Endothelial cell of umbilical vein (primary cell): Measurements from ENCODE around the gene TRPM1. TPM values are rescaled to one million over a fixed set of nuclear protein-coding genes. Genes with fewer than 3 reads are reported as not detected.

ENCODE experiments used
- BruUV-seq: library from RNA; stranded (reverse); fragments of 400-500 nt; replicated peaks from 2 replicates; lab custom pipeline; 2021; lab: Mats Ljungman, UMichigan
- CTCF ChIA-PET: fragments of 300-600, 350-600 bp; sonication (Branson Sonifier 250); formaldehyde crosslinking; loops from one replicate; lab custom pipeline; 2021; ENCODE audit warnings: antibody characterized with exemption, inconsistent platforms; lab: Charles Lee
- POLR2A ChIA-PET: fragments of 300-600, 350-600 bp; sonication (Branson Sonifier 250); formaldehyde crosslinking; loops from one replicate; lab custom pipeline; 2021; ENCODE audit warnings: antibody characterized with exemption, inconsistent platforms; lab: Charles Lee
- DNase-seq: peaks from one replicate; pipeline ENCODE4 v3.0.0-alpha.2; 2011; ENCODE audit warnings: low read depth, low spot score
- FAIRE-seq: peaks from 2 replicates; lab custom pipeline; 2011; peaks lifted over from hg19 to GRCh38; lab: Jason Lieb, UNC
- H2AFZ ChIP-seq: 2 replicates; pipeline ENCODE4 v1.6.0; 2012; ENCODE audit warnings: low read depth, low read length, control low read depth, inconsistent platforms
- H3K27ac ChIP-seq: 2 replicates; pipeline ENCODE4 v1.5.1; 2011; ENCODE audit warnings: low read depth, mild to moderate bottlenecking, control low read depth, low read length, moderate library complexity; ENCODE audit not compliant: insufficient read depth
- H3K27me3 ChIP-seq, 2 experiments: 2 replicates each; pipeline versions ENCODE4 v1.6.0 to v1.6.1; 2011; ENCODE audit warnings: low read length in 2 of 2, mixed read lengths in 1 of 2; ENCODE audit not compliant: control insufficient read depth in 2 of 2, insufficient read depth in 2 of 2
- H3K36me3 ChIP-seq, 2 experiments: 2 replicates in 1 of 2; 3 replicates in 1 of 2; pipeline ENCODE4 v1.5.1; 2011; ENCODE audit warnings: low read length in 2 of 2, mild to moderate bottlenecking in 1 of 2, moderate library complexity in 1 of 2; ENCODE audit not compliant: control insufficient read depth in 2 of 2, insufficient read depth in 2 of 2; ENCODE audit errors: extremely low read depth in 1 of 2
- H3K4me1 ChIP-seq: 3 replicates; pipeline ENCODE4 v1.5.1; 2011; ENCODE audit warnings: mild to moderate bottlenecking, low read length; ENCODE audit not compliant: control insufficient read depth, insufficient read depth; ENCODE audit errors: extremely low read depth
- H3K4me2 ChIP-seq: 2 replicates; pipeline ENCODE4 v1.6.1; 2011; ENCODE audit warnings: low read length, control low read depth, mixed read lengths; ENCODE audit not compliant: insufficient read depth
- H3K4me3 ChIP-seq, 3 experiments: fragments of 200-600 bp in 1 of 3; sonication (generic), shearing (Covaris generic) in 1 of 3; replicated peaks in 1 of 3; 2 replicates each; pipeline ENCODE4 v1.5.1; 2011 to 2016; ENCODE audit warnings: control low read depth in 3 of 3, low read length in 3 of 3, mild to moderate bottlenecking in 2 of 3, inconsistent platforms in 1 of 3, low read depth in 1 of 3, moderate library complexity in 1 of 3; ENCODE audit not compliant: insufficient read depth in 1 of 3
- H3K79me2 ChIP-seq: 2 replicates; pipeline ENCODE4 v1.6.0; 2012; ENCODE audit warnings: low read length, inconsistent platforms; ENCODE audit not compliant: control insufficient read depth, insufficient read depth
- H3K9ac ChIP-seq: replicated peaks from 2 replicates; pipeline ENCODE3; 2011; ENCODE audit warnings: low read length, control low read depth; ENCODE audit not compliant: insufficient read depth; ENCODE audit errors: extremely low read depth
- H3K9me1 ChIP-seq: replicated peaks from 3 replicates; pipeline ENCODE4 v1.6.0; 2011; ENCODE audit warnings: mild to moderate bottlenecking, low read length; ENCODE audit not compliant: control insufficient read depth, insufficient read depth; ENCODE audit errors: extremely low read depth
- H3K9me3 ChIP-seq: replicated peaks from 2 replicates; pipeline ENCODE4 v1.5.1; 2012; ENCODE audit warnings: low read length, inconsistent platforms; ENCODE audit not compliant: control insufficient read depth, insufficient read depth
- H4K20me1 ChIP-seq: replicated peaks from 2 replicates; pipeline ENCODE3; 2011; ENCODE audit warnings: mild to moderate bottlenecking, low read length; ENCODE audit not compliant: control insufficient read depth, insufficient read depth; ENCODE audit errors: extremely low read depth
- CTCF ChIP-seq, 2 donors: IDR thresholded peaks; 1 replicate in 1 of 2; 2 replicates in 1 of 2; pipeline ENCODE4 v1.5.1; 2011; ENCODE audit warnings: low read length in 2 of 2, mild to moderate bottlenecking in 2 of 2, moderate library complexity in 2 of 2, control low read depth in 1 of 2, inconsistent platforms in 1 of 2, low read depth in 1 of 2; ENCODE audit not compliant: insufficient read depth in 1 of 2; ENCODE audit errors: extremely low read depth in 1 of 2
- EZH2 ChIP-seq: IDR thresholded peaks from 2 replicates; pipeline ENCODE4 v1.6.1; 2012; ENCODE audit warnings: borderline replicate concordance, low read depth, mild to moderate bottlenecking, moderate library complexity, low read length, inconsistent platforms; ENCODE audit not compliant: severe bottlenecking
- FOS ChIP-seq: IDR thresholded peaks from 2 replicates; pipeline ENCODE4 v1.6.1; 2011; ENCODE audit warnings: mild to moderate bottlenecking, low read length, moderate library complexity, borderline replicate concordance; ENCODE audit not compliant: insufficient read depth
- GATA2 ChIP-seq: IDR thresholded peaks from 2 replicates; pipeline ENCODE4 v1.7.0; 2011; ENCODE audit warnings: low read depth, mild to moderate bottlenecking, moderate library complexity, mixed read lengths, low read length; ENCODE audit not compliant: insufficient read length, insufficient read depth
- JUN ChIP-seq: IDR thresholded peaks from 2 replicates; pipeline ENCODE4 v1.6.1; 2011; ENCODE audit warnings: borderline replicate concordance, low read depth; ENCODE audit not compliant: insufficient read length, insufficient read depth
- MAX ChIP-seq: IDR thresholded peaks from 2 replicates; pipeline ENCODE4 v1.6.1; 2011; ENCODE audit not compliant: insufficient read depth, insufficient read length
- MYC ChIP-seq: IDR thresholded peaks from one replicate; pipeline ENCODE4 v1.6.1; 2011; ENCODE audit warnings: mild to moderate bottlenecking, low read depth, low read length
- POLR2A ChIP-seq: IDR thresholded peaks from 2 replicates; pipeline ENCODE4 v1.6.1; 2012; ENCODE audit warnings: low read depth, mild to moderate bottlenecking, control low read depth, low read length
- POLR2AphosphoS5 ChIP-seq: IDR thresholded peaks from 2 replicates; pipeline ENCODE4 v1.6.1; 2012; ENCODE audit warnings: low read depth, mild to moderate bottlenecking, control low read depth, low read length, moderate library complexity; ENCODE audit not compliant: insufficient read depth
- dilution Hi-C: fragments of 300-500 bp; cut with MboI; formaldehyde crosslinking; loops from one replicate; pipeline ENCODE4 v1.15.0; 2019; ENCODE audit warnings: low sequenced_read_pairs; ENCODE audit not compliant: extremely low pct_ligation_motif_present
- intact Hi-C: fragments of 100-400 bp; cut with micrococcal nuclease; formaldehyde crosslinking; loops from one replicate; pipeline ENCODE4 v1.10.0; 2022
- polyA plus RNA-seq, 4 experiments: library from polyadenylated mRNA; depleted of rRNA in 3 of 4; stranded (reverse) in 3 of 4; unstranded in 1 of 4; fragments of >200 nt; gene quantifications; 2 replicates each; pipeline versions ENCODE4 v1.2.1 to v1.2.3, GENCODE V29; 2011 to 2012; ENCODE audit warnings: missing spikeins in 1 of 4
- total RNA-seq: library from RNA; stranded (reverse); gene quantifications from 2 replicates; pipeline ENCODE4 v1.2.3, GENCODE V29; 2021

Gene TRPM1
- total and polyA plus RNA-seq, 2 donors (not counting 3 experiments of a cell fraction or from before 2014, with no cell fraction given) = 0.19 TPM; not detected in 1

- ChIA-PET CTCF (interaction anchor here (0.6 to 4.2 kb wide), 9 partner anchors 7 to 359 kb away, joined by 3 to 175 read pairs (median 20); partner anchors contain the start of gene MTMR10), POLR2A (no interaction called here)
- intact Hi-C loops (no loop called here), dilution Hi-C loops (no loop called here)
- DNase-seq (no peak), FAIRE-seq (no peak)
- Histone ChIP-seq H3K4me3 (no peak overlapping the region), H2AFZ (no peak overlapping the region), H3K9ac (no peak overlapping the region), H4K20me1 (no peaks in the 10 kb centered on the region), H3K4me1 (peaks cover 4% of the 10 kb centered on the region), H3K27me3 (peaks cover 0 to 3% of the 10 kb centered on the region in 2 experiments), H3K36me3 (no peaks in the 10 kb centered on the region), H3K9me3 (no peaks in the 10 kb centered on the region), H3K9me1 (no peaks in the 10 kb centered on the region), H3K4me2 (no peak overlapping the region), H3K27ac (no peak overlapping the region), H3K79me2 (no peaks in the 10 kb centered on the region)
- TF ChIP-seq FOS = no peak
- TF ChIP-seq CTCF (IDR thresholded peaks at IDR 0.05; ENCODE audit: extremely low read depth in 1 of 2, insufficient read depth in 1 of 2, low read depth in 1 of 2, low read length in 2 of 2) = no peak
- TF ChIP-seq POLR2A = no peak
- no peak for TF ChIP-seq EZH2
- TF ChIP-seq MAX = no peak
- no peak for TF ChIP-seq JUN
- no peak for TF ChIP-seq POLR2AphosphoS5
- no peak for TF ChIP-seq MYC
- no peak for TF ChIP-seq GATA2
- BruUV-seq = no TSS peak
Observed at GRCh38 chr15:31130576-31131237, 29.2 kb upstream of the TRPM1 start.
